Activated CD8-positive, alpha-beta T cell treated with anti-CD3 and anti-CD28 coated beads, Interleukin-2, amount 10 ng/mL, durations not matched to agents 7 days and 5 days (primary cell): ENCODE results near the gene CTCFL. TPM values are rescaled to one million over a fixed set of nuclear protein-coding genes. Genes with fewer than 3 reads are reported as not detected.

ENCODE experiments used
- ATAC-seq: fragments of 150-1000 bp; cut with Tn5 transposase; one replicate; pipeline ENCODE4 v1.10.0; 2021; ENCODE audit warnings: moderate library complexity
- CTCF ChIA-PET: fragments of 350-600 bp; sonication (Branson Sonifier 250); formaldehyde crosslinking; loops from one replicate; lab custom pipeline; 2021; ENCODE audit warnings: antibody characterized with exemption; lab: Charles Lee
- POLR2A ChIA-PET: fragments of 350-600 bp; sonication (Branson Sonifier 250); formaldehyde crosslinking; loops from one replicate; lab custom pipeline; 2021; ENCODE audit warnings: antibody characterized with exemption; lab: Charles Lee
- DNase-seq: peaks from one replicate; pipeline ENCODE4 v3.0.0-alpha.2; 2020
- H3K27ac Mint-ChIP-seq: one replicate; pipeline ENCODE4 v1.8.0; 2021; ENCODE audit warnings: mild to moderate bottlenecking, mixed read lengths
- H3K27me3 Mint-ChIP-seq: one replicate; pipeline ENCODE4 v1.8.0; 2021; ENCODE audit warnings: low read depth, mixed read lengths
- H3K36me3 Mint-ChIP-seq: one replicate; pipeline ENCODE4 v1.8.0; 2021; ENCODE audit warnings: low read depth, mixed read lengths
- H3K4me1 Mint-ChIP-seq: one replicate; pipeline ENCODE4 v1.8.0; 2021; ENCODE audit warnings: low read depth, mixed read lengths
- H3K4me3 Mint-ChIP-seq: one replicate; pipeline ENCODE4 v1.8.0; 2021; ENCODE audit warnings: mild to moderate bottlenecking, mixed read lengths
- H3K9me3 Mint-ChIP-seq: one replicate; pipeline ENCODE4 v1.8.0; 2022; ENCODE audit warnings: mixed read lengths; ENCODE audit not compliant: insufficient read depth
- total RNA-seq, 2 experiments: library from RNA; stranded (reverse); gene quantifications; one replicate each; pipeline ENCODE4 v1.2.3, GENCODE V29; 2021

The CTCFL gene
- total RNA-seq, 2 experiments from 2014 or later, result not detected

DNA sequence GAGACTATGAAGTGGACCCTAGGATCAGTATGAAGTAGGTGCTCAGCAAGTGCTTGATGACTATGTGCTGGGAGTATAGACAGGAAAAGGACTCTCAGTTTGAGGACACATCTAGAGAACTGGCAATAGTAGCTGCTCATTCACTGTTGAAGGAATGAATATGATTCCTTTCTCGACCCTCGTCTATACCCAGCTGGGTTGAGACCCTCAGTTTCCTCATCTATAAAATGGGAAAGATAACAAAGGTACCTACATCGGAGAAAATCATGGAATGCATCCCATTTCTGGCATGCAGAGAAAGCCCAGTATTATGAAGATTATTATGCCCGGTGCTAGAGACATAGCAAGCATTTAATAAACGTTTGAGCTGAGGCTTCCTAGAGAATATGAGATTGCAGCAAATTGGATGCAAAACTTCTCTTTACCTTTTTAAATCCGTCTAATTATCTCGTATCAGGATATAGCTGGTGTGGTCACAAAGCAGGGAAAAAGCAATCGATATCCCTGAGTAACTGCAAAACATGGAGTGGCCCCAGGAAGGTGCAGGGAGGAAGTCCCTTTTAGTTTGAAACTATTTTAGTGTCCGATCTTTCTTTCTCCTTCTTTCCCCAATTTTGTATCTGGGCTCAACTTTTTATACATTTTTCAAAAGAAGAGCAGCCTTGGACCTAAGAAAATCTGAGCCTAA lies 33.1 kb upstream of the CTCFL start:
- DNase-seq (no peak), ATAC-seq (no peak)
- Mint-ChIP-seq H3K9me3 (no peaks in the 10 kb centered on the region), H3K4me1 (no peaks in the 10 kb centered on the region), H3K27me3 (peaks cover 3% of the 10 kb centered on the region), H3K36me3 (no peaks in the 10 kb centered on the region), H3K4me3 (no peak overlapping the region), H3K27ac (no peak overlapping the region)
- ChIA-PET POLR2A (no interaction called here), CTCF (no interaction called here)

DNA sequence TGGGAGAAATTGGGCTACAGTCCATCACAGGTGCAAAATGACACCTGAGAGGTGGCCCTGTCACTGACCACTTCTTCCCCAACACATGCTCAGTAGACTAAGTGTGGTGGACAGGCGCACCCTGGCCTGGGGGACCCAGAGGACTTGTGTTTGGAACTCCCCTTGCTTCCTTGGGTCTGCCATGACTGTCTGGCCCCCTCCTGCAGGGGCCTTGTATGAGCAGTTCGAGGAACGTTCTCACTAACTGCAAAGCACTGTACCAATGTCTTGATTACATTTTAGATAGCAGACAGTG lies 32.0 kb upstream of the CTCFL start:
- ATAC-seq (no peak), DNase-seq (no peak)
- no peak overlapping the region for H3K27ac Mint-ChIP-seq
- H3K4me3 Mint-ChIP-seq, result no peak overlapping the region
- peaks cover 3% of the 10 kb centered on the region for H3K27me3 Mint-ChIP-seq
- no peaks in the 10 kb centered on the region for H3K9me3 Mint-ChIP-seq
- no peaks in the 10 kb centered on the region for H3K36me3 Mint-ChIP-seq
- ChIA-PET POLR2A (no interaction called here), CTCF (no interaction called here)
- H3K4me1 Mint-ChIP-seq, result no peaks in the 10 kb centered on the region

DNA sequence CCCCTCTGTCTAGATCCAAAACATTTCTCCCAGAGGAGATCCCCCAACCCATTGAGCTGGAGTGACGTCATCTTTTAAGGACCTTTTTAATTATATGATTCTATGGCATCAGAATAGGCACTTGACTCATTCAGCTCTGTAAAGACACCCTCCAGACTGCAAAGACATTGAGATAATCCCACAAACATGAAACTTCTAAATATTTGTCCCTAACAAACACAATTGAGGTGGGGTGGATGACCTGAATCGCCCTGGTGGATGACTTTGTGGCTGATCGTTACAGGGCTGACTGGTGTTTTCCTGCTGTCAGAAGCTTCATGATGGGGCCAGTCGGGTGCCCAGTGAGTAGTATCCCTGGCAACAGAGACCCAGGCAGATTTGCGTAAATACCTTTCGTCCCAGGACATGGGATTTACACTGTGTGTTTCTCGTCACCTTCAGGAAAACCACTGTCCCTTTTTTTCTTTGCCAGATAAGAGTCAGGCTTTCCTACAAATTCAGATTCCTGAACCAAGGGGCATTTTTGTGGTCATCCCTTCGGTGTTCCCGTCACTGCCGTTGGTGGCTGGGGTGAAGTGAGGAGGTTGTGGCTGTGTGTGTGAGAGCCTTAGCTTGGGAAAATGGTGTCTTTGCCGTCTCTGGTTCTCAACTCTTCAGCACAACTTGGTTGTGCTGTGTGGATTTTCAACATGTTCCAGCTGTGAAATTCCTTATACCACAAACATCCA lies 30.7 kb upstream of the CTCFL start:
- H3K9me3 Mint-ChIP-seq, result no peaks in the 10 kb centered on the region
- ChIA-PET CTCF (no interaction called here), POLR2A (no interaction called here)
- peaks cover 3% of the 10 kb centered on the region for H3K27me3 Mint-ChIP-seq
- no peak overlapping the region for H3K4me3 Mint-ChIP-seq
- DNase-seq, result no peak
- no peak overlapping the region for H3K27ac Mint-ChIP-seq
- H3K36me3 Mint-ChIP-seq, result no peaks in the 10 kb centered on the region
- no peak for ATAC-seq
- no peaks in the 10 kb centered on the region for H3K4me1 Mint-ChIP-seq

DNA sequence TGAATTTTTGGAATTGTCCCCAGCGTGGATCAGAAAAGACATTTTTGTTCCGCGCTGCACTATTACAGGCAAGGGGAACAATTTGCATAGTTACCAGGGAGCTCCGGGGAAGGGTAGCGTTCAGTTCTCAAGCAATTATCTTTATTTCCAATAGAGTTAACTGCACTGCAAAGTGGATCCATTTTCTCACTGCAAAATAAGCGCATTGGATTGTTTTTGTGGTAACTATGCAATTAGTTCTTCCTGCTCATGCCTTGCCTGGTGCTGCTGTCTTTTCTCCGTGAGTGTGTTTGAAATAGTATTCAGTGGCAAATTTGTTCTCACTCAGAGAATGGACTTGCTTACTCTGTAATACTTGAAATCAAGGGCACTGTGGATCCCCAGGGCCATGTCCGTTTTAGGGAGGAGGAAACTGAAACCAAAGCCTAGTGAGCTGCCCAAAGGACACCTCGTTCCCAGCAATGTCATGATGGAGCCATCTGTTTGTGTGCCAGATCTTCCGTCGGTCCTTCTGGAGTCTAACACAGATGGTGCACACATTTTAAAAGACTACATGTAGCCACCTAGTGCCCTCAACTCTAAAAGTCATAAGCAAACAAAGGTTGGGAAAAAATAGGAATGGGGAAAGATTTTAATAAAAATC lies 28.6 kb upstream of the CTCFL start:
- no peak for ATAC-seq
- ChIA-PET CTCF (no interaction called here), POLR2A (no interaction called here)
- no peaks in the 10 kb centered on the region for H3K36me3 Mint-ChIP-seq
- H3K27ac Mint-ChIP-seq, result no peak overlapping the region
- no peak for DNase-seq
- H3K4me1 Mint-ChIP-seq, result no peaks in the 10 kb centered on the region
- no peak overlapping the region for H3K4me3 Mint-ChIP-seq
- H3K27me3 Mint-ChIP-seq, result peaks cover 3% of the 10 kb centered on the region
- no peaks in the 10 kb centered on the region for H3K9me3 Mint-ChIP-seq

DNA sequence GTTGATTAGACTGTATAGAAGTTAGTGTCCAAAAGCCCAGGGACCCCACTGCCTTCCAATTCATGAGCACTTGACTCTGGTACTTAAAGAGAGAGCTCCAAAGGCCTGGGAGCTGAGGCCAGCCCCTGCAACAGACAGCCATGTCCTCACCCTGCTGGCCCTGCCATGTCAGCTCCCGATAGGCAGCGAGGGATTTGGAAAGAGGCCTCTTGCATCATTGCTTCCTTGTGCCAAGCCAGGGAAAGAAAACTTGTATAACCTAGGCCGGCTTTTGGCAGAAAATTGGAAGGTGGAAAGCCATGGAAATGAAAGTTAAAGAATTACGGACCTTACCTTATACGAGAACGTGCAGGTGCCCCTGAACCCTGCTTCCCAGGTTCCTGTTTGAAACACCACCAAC lies 27.5 kb upstream of the CTCFL start:
- POLR2A ChIA-PET, result no interaction called here
- Mint-ChIP-seq H3K27me3 (peaks cover 3% of the 10 kb centered on the region), H3K9me3 (no peaks in the 10 kb centered on the region), H3K4me1 (no peaks in the 10 kb centered on the region), H3K27ac (no peak overlapping the region), H3K36me3 (no peaks in the 10 kb centered on the region), H3K4me3 (no peak overlapping the region)
- CTCF ChIA-PET, result no interaction called here
- no peak for DNase-seq
- ATAC-seq, result no peak

DNA sequence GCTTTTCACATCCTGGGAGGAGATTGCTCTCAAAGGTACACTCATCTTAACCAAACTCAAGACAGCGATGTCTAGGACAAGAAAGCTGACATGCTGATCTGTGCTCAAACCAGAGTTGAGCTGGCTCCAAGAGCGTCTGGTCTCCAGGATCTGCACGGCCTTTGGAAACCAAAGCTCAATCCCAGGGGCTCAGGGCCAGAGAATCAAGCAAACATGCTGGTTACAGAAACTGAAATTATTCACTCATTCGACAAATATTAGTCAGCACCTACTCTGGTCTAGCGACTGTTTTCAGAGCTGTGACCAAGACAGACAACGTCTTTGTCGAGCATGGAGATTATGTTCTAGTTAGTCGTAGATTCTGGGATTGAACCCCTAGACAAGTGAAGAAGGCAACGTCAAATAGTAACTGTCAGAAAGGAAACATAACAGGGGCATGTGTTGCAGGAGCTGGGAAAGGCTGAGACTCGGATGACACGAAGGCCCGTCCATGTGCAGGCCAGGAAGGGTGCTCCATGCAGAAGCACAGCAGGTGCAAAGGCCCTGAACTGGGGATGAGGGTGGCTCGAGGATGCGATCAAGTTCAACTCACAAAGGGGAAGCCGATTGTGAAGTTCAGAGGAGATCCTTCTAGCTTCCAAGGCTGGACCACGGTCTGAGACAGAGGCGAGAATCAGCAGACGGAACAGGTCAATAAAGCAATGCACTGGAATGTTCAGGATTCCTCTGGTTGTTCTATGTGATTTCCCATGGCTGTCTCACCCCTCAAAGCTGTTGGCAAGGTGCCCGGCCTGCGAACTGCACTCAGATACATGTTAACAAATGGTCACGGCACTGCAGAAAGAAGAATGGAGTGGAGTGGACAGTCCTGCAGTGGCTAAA lies 23.5 kb upstream of the CTCFL start:
- H3K27me3 Mint-ChIP-seq, result peaks cover 9% of the 10 kb centered on the region
- no peak for ATAC-seq

DNA sequence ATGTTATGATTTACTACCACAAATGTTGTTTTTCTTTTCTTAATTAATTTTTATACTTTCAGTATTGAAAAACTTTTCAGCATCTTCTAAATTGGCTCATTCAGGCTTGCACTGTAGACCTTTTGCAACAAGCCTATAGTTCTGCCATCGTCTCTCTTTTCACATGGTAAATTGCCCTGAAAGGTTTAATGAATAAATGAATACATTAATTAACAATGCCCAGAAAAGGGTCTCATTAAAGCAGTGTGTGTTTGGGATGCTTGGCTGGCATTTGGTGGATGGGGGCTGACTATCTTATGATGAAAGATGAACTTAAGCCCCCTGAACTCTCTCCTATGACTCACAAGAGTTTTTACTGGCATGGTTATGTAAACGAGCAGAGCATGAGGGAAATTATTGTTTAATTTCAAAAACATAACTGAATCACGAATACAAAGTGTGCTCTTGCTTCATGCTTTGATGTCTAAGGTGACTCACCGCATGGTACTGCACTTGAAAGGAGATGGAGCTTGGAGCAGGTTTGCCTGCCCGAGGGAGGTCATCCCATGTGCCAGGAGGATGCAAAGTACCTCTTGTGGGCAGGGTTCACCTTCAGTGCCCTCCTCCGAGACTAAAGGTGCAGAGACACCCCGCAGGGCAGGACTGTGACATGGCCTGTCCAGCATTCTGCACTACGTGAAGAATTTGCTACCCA lies 22.2 kb upstream of the CTCFL start:
- Mint-ChIP-seq H3K9me3 (no peaks in the 10 kb centered on the region), H3K4me3 (no peak overlapping the region), H3K27me3 (peaks cover 11% of the 10 kb centered on the region), H3K27ac (no peak overlapping the region), H3K4me1 (no peaks in the 10 kb centered on the region), H3K36me3 (no peaks in the 10 kb centered on the region)
- POLR2A ChIA-PET, result no interaction called here
- DNase-seq (no peak), ATAC-seq (no peak)
- CTCF ChIA-PET, result no interaction called here

More for the DNA sequence above, 23.5 kb upstream of the CTCFL start:
- Mint-ChIP-seq H3K4me3 (no peak overlapping the region), H3K9me3 (no peaks in the 10 kb centered on the region), H3K36me3 (no peaks in the 10 kb centered on the region), H3K4me1 (no peaks in the 10 kb centered on the region), H3K27ac (no peak overlapping the region)
- no peak for DNase-seq
- ChIA-PET POLR2A (no interaction called here), CTCF (no interaction called here)

DNA sequence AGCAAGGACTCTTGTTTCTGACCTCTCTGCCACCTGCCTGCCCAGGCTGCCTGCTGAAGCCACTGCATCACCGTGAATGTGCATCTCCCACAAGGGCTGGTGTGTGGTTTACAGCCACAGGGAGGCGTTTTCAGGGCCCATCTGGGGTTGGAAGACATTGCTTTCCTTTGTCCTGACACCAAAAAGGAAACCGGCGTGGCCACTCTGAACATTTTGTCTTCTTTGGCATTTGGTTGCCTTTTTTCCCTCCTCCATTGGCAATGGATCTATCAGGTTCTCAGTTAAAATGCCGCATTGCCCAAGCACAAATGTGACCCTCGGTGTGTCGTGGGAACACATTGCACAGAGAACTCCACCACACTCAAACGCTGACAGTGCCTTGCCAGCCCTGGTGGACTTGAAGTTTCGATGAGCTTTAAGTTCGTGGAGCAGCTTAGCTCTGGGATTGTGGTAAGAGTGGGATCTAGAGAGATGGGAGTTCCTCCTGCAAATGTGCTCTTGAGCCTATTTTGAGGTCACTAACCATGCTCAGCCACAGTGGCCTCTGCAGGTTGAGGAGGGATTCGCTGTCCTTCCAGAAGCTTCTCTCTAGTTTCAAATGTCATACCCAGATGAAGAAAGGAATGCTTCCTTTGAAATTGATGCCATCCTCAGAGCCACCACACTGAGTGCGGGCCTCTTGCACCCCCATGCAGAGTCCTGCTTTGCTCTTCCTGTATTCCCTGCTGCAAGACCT lies 21.2 kb upstream of the CTCFL start:
- Mint-ChIP-seq H3K36me3 (no peaks in the 10 kb centered on the region), H3K4me1 (no peaks in the 10 kb centered on the region), H3K9me3 (no peaks in the 10 kb centered on the region), H3K27ac (no peak overlapping the region), H3K27me3 (peaks cover 11% of the 10 kb centered on the region), H3K4me3 (no peak overlapping the region)
- DNase-seq, result no peak
- CTCF ChIA-PET, result no interaction called here
- POLR2A ChIA-PET, result no interaction called here
- no peak for ATAC-seq

DNA sequence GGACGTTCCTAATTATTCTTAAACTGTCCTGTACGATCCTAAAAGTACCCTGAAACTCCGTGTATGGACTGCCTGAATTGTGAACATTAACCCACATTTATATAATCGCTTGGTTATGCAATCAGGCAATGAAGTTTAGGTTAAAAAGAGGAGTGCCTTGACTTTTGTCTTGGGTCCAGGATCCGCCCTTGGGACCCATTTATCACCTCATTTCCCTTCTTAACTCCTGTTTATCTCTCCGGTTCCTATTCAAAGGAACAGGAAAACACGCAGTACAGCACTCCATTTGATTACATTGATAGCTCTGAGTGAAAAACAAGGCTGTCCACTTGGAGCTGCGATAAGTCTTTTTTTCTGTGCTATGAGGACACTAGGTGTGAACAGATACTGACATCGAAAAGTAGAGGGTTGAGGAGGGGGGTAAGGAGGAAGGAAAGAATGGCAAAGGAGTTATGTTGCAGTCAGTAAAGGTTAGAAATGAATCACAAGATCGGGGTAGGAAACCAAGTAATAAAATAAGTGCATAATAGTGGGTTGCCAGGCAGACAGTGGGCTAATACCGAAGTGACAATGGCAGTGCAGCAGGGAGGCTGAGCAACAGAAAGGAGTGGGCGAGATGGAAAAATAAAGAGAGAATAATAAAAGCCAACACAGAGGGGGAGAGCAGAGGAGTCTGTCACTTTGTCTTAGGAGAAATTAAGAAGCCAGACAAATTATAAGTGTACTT lies 20.1 kb upstream of the CTCFL start:
- H3K4me1 Mint-ChIP-seq, result no peaks in the 10 kb centered on the region
- no peaks in the 10 kb centered on the region for H3K36me3 Mint-ChIP-seq
- H3K9me3 Mint-ChIP-seq, result no peaks in the 10 kb centered on the region
- ATAC-seq, result no peak
- DNase-seq, result no peak
- ChIA-PET CTCF (no interaction called here), POLR2A (no interaction called here)
- H3K4me3 Mint-ChIP-seq, result no peak overlapping the region
- H3K27ac Mint-ChIP-seq, result no peak overlapping the region
- H3K27me3 Mint-ChIP-seq, result peaks cover 11% of the 10 kb centered on the region

DNA sequence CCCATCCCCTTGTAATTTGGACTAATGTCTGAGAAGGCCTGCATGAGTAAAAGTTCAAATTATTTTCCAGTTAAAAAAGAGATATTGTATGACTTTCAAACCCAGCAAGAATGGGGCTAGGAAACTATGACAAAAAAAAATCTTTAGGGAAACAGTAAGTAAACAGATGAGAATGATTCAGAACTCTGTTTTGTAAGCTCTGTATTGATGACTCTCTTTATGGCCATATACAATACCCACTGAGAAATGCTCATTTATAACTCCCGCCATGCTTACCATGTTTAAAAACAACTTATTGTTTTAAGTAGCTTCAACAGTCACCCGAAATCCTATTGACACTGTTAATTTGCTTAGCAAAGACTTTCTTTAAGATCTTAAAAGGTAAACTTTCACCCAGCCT lies 18.8 kb upstream of the CTCFL start:
- Mint-ChIP-seq H3K36me3 (no peaks in the 10 kb centered on the region), H3K9me3 (no peaks in the 10 kb centered on the region), H3K27me3 (peaks cover 16% of the 10 kb centered on the region), H3K27ac (no peak overlapping the region), H3K4me3 (no peak overlapping the region), H3K4me1 (no peaks in the 10 kb centered on the region)
- ChIA-PET POLR2A (no interaction called here), CTCF (no interaction called here)
- no peak for ATAC-seq
- DNase-seq, result no peak
